ENCODE measurements around the gene LRRC4B. TPM values are rescaled to one million over a fixed set of nuclear protein-coding genes. Genes with fewer than 3 reads are reported as not detected.

Gene LRRC4B
- total RNA-seq, 1 donor from 2014 or later = not detected

DNA sequence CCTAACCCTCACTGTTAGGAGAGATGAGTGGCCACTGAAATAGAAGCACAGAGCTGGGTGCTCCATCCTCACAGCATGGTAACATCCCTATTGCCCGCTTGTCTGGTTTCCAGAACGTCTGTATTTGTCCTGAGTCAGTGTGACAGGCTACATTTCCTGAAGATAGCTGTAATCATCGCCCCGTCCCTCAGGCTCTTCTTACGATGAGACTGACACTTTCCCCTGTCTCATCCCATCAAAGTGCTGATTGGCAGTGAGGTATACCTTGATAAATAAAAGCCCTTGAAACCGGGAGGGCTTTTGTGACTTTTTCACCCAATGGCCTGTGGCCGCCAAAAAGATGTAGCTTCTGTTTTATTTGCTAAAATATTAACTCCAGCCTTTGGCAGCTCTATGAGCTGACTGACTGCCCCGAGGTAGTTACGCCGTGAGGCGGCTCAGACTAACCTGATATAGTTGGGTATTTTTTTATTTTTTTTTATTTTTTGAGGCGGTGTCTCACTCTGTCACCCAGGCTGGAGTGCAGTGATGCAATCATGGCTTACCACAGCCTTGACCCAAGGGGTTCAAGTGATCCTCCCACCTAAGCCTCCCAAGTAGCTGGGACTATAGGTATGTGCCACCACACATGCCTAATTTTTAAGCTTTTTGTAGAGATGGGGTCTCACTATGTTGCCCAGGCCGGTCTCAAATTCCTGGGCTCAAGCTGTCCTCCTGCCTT is 5.7 kb upstream of the LRRC4B start:
- Histone ChIP-seq H3K36me3 (ENCODE audit: insufficient read depth, low read length) (no peaks in the 10 kb centered on the region), H3K79me2 (ENCODE audit: insufficient read depth, low read length) (no peaks in the 10 kb centered on the region), H4K20me1 (ENCODE audit: insufficient read depth, low read length) (no peaks in the 10 kb centered on the region), H2AFZ (ENCODE audit: low read depth, low read length) (no peak overlapping the region), H3K9me3 (ENCODE audit: insufficient read depth, low read depth, low read length) (no peaks in the 10 kb centered on the region), H3K27ac (ENCODE audit: low read depth, low read length) (no peak overlapping the region), H3K4me3 (ENCODE audit: insufficient read depth, low read depth, low read length) (no peak overlapping the region), H3K4me2 (ENCODE audit: low read length) (no peak overlapping the region), H3K9ac (ENCODE audit: low read length) (no peak overlapping the region), H3K27me3 (ENCODE audit: insufficient read depth, low read length) (no peaks in the 10 kb centered on the region), H3K4me1 (ENCODE audit: insufficient read depth, low read length) (no peaks in the 10 kb centered on the region)
- Mint-ChIP-seq H3K4me1 (ENCODE audit: low read depth, unreplicated experiment) (no peaks in the 10 kb centered on the region), H3K36me3 (ENCODE audit: low read depth, unreplicated experiment) (no peaks in the 10 kb centered on the region), H3K9me3 (ENCODE audit: unreplicated experiment) (no peaks in the 10 kb centered on the region), H3K27me3 (ENCODE audit: low read depth, unreplicated experiment) (no peaks in the 10 kb centered on the region), H3K4me3 (ENCODE audit: unreplicated experiment) (no peak overlapping the region), H3K27ac (ENCODE audit: unreplicated experiment) (no peak overlapping the region)
- DNase-seq (ENCODE audit: low read depth) = no peak
- no peak for TF ChIP-seq EZH2 (IDR thresholded peaks at IDR 0.05; ENCODE audit: insufficient read depth, low read length)
- TF ChIP-seq, protein P1, sequence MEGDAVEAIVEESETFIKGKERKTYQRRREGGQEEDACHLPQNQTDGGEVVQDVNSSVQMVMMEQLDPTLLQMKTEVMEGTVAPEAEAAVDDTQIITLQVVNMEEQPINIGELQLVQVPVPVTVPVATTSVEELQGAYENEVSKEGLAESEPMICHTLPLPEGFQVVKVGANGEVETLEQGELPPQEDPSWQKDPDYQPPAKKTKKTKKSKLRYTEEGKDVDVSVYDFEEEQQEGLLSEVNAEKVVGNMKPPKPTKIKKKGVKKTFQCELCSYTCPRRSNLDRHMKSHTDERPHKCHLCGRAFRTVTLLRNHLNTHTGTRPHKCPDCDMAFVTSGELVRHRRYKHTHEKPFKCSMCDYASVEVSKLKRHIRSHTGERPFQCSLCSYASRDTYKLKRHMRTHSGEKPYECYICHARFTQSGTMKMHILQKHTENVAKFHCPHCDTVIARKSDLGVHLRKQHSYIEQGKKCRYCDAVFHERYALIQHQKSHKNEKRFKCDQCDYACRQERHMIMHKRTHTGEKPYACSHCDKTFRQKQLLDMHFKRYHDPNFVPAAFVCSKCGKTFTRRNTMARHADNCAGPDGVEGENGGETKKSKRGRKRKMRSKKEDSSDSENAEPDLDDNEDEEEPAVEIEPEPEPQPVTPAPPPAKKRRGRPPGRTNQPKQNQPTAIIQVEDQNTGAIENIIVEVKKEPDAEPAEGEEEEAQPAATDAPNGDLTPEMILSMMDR (IDR thresholded peaks at IDR 0.05; ENCODE audit: insufficient read depth, low read depth, low read length) = no peak
- FAIRE-seq = no peak

DNA sequence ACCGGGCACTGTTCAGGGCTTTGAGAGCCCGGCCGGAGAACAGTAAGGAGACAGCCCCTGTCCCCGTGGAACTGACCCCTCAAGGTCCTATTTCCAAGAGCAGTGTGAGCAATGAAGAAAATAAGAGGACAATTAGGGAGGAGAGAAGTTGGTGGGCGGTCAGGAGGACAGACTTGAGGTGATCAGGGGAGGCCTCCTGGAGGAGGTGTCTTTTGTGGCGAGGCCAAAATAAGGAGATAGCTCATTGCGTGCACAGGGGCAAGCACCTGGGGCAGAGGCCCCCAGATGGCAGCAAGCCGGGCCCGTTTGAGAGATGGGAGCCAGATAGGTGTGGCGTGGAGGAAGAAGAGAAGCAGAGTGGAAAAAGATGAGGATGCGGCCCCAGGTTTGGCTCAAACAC is 2.8 kb upstream of the LRRC4B start:
- Histone ChIP-seq H3K79me2 (ENCODE audit: insufficient read depth, low read length) (no peaks in the 10 kb centered on the region), H4K20me1 (ENCODE audit: insufficient read depth, low read length) (no peaks in the 10 kb centered on the region), H3K27ac (ENCODE audit: low read depth, low read length) (no peak overlapping the region), H3K36me3 (ENCODE audit: insufficient read depth, low read length) (no peaks in the 10 kb centered on the region), H3K4me2 (ENCODE audit: low read length) (no peak overlapping the region), H3K9ac (ENCODE audit: low read length) (no peak overlapping the region), H3K27me3 (ENCODE audit: insufficient read depth, low read length) (peaks cover 5% of the 10 kb centered on the region), H3K9me3 (ENCODE audit: insufficient read depth, low read depth, low read length) (no peaks in the 10 kb centered on the region), H2AFZ (ENCODE audit: low read depth, low read length) (no peak overlapping the region), H3K4me1 (ENCODE audit: insufficient read depth, low read length) (no peaks in the 10 kb centered on the region), H3K4me3 (ENCODE audit: insufficient read depth, low read depth, low read length) (no peak overlapping the region)
- Mint-ChIP-seq H3K27ac (ENCODE audit: unreplicated experiment) (no peak overlapping the region), H3K36me3 (ENCODE audit: low read depth, unreplicated experiment) (no peaks in the 10 kb centered on the region), H3K4me1 (ENCODE audit: low read depth, unreplicated experiment) (no peaks in the 10 kb centered on the region), H3K9me3 (ENCODE audit: unreplicated experiment) (no peaks in the 10 kb centered on the region), H3K4me3 (ENCODE audit: unreplicated experiment) (no peak overlapping the region), H3K27me3 (ENCODE audit: low read depth, unreplicated experiment) (no peaks in the 10 kb centered on the region)
- FAIRE-seq = no peak
- TF ChIP-seq, protein P1 (IDR thresholded peaks at IDR 0.05; ENCODE audit: insufficient read depth, low read depth, low read length) = no peak
- DNase-seq (ENCODE audit: low read depth) = no peak

DNA sequence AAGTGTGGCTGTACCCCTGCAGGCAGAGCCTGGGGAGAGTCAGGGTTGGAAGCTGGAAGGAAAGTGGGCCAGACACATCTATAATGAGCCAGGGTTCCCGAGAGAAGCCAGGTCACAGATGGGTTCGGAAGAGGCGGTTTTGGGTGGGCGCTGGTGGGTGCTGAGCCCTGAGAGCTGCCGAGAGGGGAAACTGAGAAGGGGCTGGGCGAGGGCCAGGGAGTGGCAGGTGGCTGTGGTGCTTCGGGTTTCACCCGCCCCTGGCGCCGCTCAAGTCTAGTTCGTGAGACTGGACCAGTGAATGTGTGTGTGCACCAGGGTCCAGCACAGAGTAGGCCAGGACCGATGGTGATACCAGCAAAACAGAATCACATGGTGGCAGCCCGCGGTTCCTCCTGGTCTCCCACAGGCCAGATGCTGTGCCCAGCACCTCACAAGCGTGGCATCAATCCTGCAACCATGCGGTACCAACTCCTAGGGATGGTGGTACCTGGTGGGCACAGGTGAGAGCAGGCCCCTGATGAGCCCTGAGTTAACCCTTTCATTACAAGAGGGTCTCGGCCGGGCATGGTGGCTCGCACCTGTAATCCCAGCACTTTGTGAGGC is 1.8 kb upstream of the LRRC4B start:
- H3K4me1 ChIP-seq (ENCODE audit: insufficient read depth, low read length) = no peaks in the 10 kb centered on the region
- H3K4me1 Mint-ChIP-seq (ENCODE audit: low read depth, unreplicated experiment) = no peaks in the 10 kb centered on the region
- FAIRE-seq = no peak

More for the DNA sequence above, 1.8 kb upstream of the LRRC4B start:
- H3K4me3 ChIP-seq (ENCODE audit: insufficient read depth, low read depth, low read length) = no peak overlapping the region
- H3K79me2 ChIP-seq (ENCODE audit: insufficient read depth, low read length) = no peaks in the 10 kb centered on the region
- no peaks in the 10 kb centered on the region for H3K36me3 Mint-ChIP-seq (ENCODE audit: low read depth, unreplicated experiment)
- no peak for TF ChIP-seq EZH2 (IDR thresholded peaks at IDR 0.05; ENCODE audit: insufficient read depth, low read length)
- TF ChIP-seq, protein P1 (IDR thresholded peaks at IDR 0.05; ENCODE audit: insufficient read depth, low read depth, low read length) = no peak
- no peak overlapping the region for H3K4me3 Mint-ChIP-seq (ENCODE audit: unreplicated experiment)
- no peaks in the 10 kb centered on the region for H3K9me3 Mint-ChIP-seq (ENCODE audit: unreplicated experiment)
- DNase-seq (ENCODE audit: low read depth) = no peak
- H3K27ac Mint-ChIP-seq (ENCODE audit: unreplicated experiment) = no peak overlapping the region
- no peak overlapping the region for H3K4me2 ChIP-seq (ENCODE audit: low read length)
- H4K20me1 ChIP-seq (ENCODE audit: insufficient read depth, low read length) = no peaks in the 10 kb centered on the region
- H3K27me3 Mint-ChIP-seq (ENCODE audit: low read depth, unreplicated experiment) = no peaks in the 10 kb centered on the region
- no peak overlapping the region for H2AFZ ChIP-seq (ENCODE audit: low read depth, low read length)
- H3K9me3 ChIP-seq (ENCODE audit: insufficient read depth, low read depth, low read length) = no peaks in the 10 kb centered on the region
- H3K27ac ChIP-seq (ENCODE audit: low read depth, low read length) = no peak overlapping the region
- no peaks in the 10 kb centered on the region for H3K36me3 ChIP-seq (ENCODE audit: insufficient read depth, low read length)
- H3K27me3 ChIP-seq (ENCODE audit: insufficient read depth, low read length) = peaks cover 5% of the 10 kb centered on the region
- H3K9ac ChIP-seq (ENCODE audit: low read length) = no peak overlapping the region

Measured in astrocyte (in vitro differentiated cells and primary cell).